PC-3 (cell line): ENCODE data around the gene COLGALT1. TPM values are rescaled to one million over a fixed set of nuclear protein-coding genes. Genes with fewer than 3 reads are reported as not detected.

Source experiments
- ATAC-seq: fragments of 200-7000 bp; cut with Tn5 transposase; 2 replicates; pipeline ENCODE4 v1.9.1; 2020; ENCODE audit warnings: mild to moderate bottlenecking, moderate library complexity
- BruUV-seq: library from RNA; stranded (reverse); fragments of 400-500 nt; replicated peaks from 2 replicates; lab custom pipeline; 2021; lab: Mats Ljungman, UMichigan
- CTCF ChIA-PET: fragments of 300-600 bp; sonication (Branson Sonifier 250); formaldehyde crosslinking; loops from one replicate; lab custom pipeline; 2022; ENCODE audit warnings: antibody characterized with exemption; lab: Charles Lee
- POLR2A ChIA-PET: fragments of 300-600 bp; sonication (Branson Sonifier 250); formaldehyde crosslinking; loops from one replicate; lab custom pipeline; 2022; ENCODE audit warnings: antibody characterized with exemption; ENCODE audit not compliant: unreplicated experiment; lab: Charles Lee
- DNase-seq: peaks from one replicate; pipeline ENCODE4 v3.0.0-alpha.2; 2015
- H2AFZ ChIP-seq: fragments of 300-600 bp; sonication (generic); 2 replicates; pipeline ENCODE4 v1.6.0; 2016; ENCODE audit warnings: antibody characterized with exemption, low read length
- H3F3A ChIP-seq: fragments of 300-600 bp; sonication (generic); one replicate; pipeline ENCODE4 v1.6.0; 2017; ENCODE audit warnings: antibody characterized with exemption, low read length, control low read depth, mild to moderate bottlenecking; ENCODE audit not compliant: unreplicated experiment
- H3K27ac ChIP-seq: fragments of 300-600 bp; sonication (generic); 2 replicates; pipeline ENCODE4 v1.5.1; 2016; ENCODE audit warnings: mild to moderate bottlenecking, low read length
- H3K27me3 ChIP-seq: fragments of 300-600 bp; sonication (generic); 2 replicates; pipeline ENCODE4 v1.6.1; 2016; ENCODE audit warnings: low read length, mixed read lengths
- H3K36me3 ChIP-seq: fragments of 300-600 bp; sonication (generic); 2 replicates; pipeline ENCODE4 v1.6.1; 2016; ENCODE audit warnings: low read depth, mixed run types, low read length, mixed read lengths
- H3K4me1 ChIP-seq: fragments of 300-600 bp; sonication (generic); 2 replicates; pipeline ENCODE4 v1.5.1; 2016; ENCODE audit warnings: low read length; ENCODE audit not compliant: insufficient read depth
- H3K4me2 ChIP-seq: fragments of 300-600 bp; sonication (generic); 2 replicates; pipeline ENCODE4 v1.6.0; 2016; ENCODE audit warnings: low read length
- H3K4me3 ChIP-seq: fragments of 300-600 bp; sonication (generic); 2 replicates; pipeline ENCODE4 v1.5.1; 2016; ENCODE audit warnings: mild to moderate bottlenecking, low read length, mixed read lengths
- H3K79me2 ChIP-seq: fragments of 300-600 bp; sonication (generic); 2 replicates; pipeline ENCODE4 v1.6.1; 2017; ENCODE audit warnings: low read length, mixed read lengths
- H3K9ac ChIP-seq: fragments of 300-600 bp; sonication (generic); 2 replicates; pipeline ENCODE4 v1.6.0; 2016; ENCODE audit warnings: mild to moderate bottlenecking, low read length
- H3K9me2 ChIP-seq: fragments of 300-600 bp; sonication (generic); replicated peaks from 2 replicates; pipeline ENCODE4 v1.6.1; 2016; ENCODE audit warnings: mixed run types, low read length, mixed read lengths
- H3K9me3 ChIP-seq: fragments of 300-600 bp; sonication (generic); 2 replicates; pipeline ENCODE4 v1.6.1; 2016; ENCODE audit warnings: low read length, mixed read lengths
- H4K20me1 ChIP-seq: fragments of 300-600 bp; sonication (generic); 2 replicates; pipeline ENCODE4 v1.6.1; 2016; ENCODE audit warnings: low read length, mixed read lengths
- EZH2 ChIP-seq: fragments of 300-600 bp; sonication (generic); IDR thresholded peaks from one replicate; pipeline ENCODE4 v1.6.1; 2017; ENCODE audit warnings: antibody characterized with exemption, mild to moderate bottlenecking, low read length; ENCODE audit not compliant: unreplicated experiment
- EZH2phosphoT487 ChIP-seq: fragments of 300-600 bp; sonication (generic); IDR thresholded peaks from 2 replicates; pipeline ENCODE4 v1.6.1; 2018; ENCODE audit warnings: mild to moderate bottlenecking, antibody characterized with exemption, low read length, borderline replicate concordance
- intact Hi-C: fragments of 100-400 bp; cut with micrococcal nuclease; formaldehyde crosslinking; loops from 2 replicates; pipeline ENCODE4 v1.9.0; 2023
- total RNA-seq: library from RNA; depleted of rRNA; stranded (reverse); fragments of >200 nt; gene quantifications from 2 replicates; pipeline ENCODE4 v1.2.3, GENCODE V29; 2014
- TF ChIP-seq, protein P1 (sequence below): fragments of 300-600 bp; sonication (generic); conservative IDR thresholded peaks from 2 replicates; pipeline ENCODE4 v1.5.1; 2017; ENCODE audit warnings: antibody characterized with exemption, low read depth, mild to moderate bottlenecking, low read length

COLGALT1 gene
- total RNA-seq, 1 experiment from 2014 or later, result 80.7 TPM

DNA sequence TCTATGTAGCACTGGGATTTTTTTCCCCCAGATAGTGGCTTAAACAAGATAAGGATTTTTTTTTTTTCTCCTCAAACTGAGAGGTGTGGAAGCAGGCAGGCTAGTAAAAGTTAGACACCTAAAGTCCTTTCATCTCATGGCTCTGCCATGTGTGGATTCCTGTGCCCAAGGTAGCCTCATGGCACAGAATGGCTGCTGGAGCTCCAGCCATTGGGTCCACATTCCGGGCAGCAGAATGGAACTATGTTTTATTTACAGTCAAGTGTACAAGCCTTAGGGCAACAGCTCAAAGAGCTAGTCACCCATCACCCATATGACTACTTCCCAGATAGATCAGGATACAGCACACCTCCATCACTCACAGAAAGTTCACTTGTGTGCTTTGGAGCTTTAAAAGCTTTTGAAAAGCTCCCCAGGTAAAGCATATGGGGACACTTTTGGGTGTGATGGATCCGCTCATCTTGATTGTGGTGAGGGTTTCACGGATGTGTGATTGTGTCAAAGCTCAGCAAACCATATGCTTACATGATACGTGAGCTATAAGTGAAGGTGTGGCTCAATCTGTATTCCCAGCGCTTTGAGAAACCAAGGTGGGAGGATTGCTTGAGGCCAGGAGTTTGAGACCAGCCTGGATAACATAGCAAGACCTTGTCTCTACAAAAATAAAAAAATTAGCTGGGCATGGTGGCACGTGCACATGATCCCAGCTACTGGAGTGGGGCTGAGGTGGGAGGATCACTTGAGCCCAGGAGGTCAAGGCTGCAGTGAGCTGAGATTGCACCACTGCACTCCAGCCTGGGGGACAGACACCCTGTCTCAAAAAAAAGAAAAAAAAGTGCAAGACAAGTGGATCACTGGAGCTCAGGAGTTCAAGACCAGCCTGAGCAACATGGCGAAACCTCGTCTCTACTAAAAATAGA is 25.9 kb upstream of the COLGALT1 start:
- no TSS peak for BruUV-seq

GRCh38 chr19:17530586-17530985 is 24.9 kb upstream of the COLGALT1 start:
- CTCF ChIA-PET, result no interaction called here
- Histone ChIP-seq H3K27ac (no peak overlapping the region), H3K27me3 (no peaks in the 10 kb centered on the region), H4K20me1 (no peaks in the 10 kb centered on the region), H3K9ac (no peak overlapping the region), H3K4me1 (no peaks in the 10 kb centered on the region), H3K9me3 (no peaks in the 10 kb centered on the region), H3K4me2 (no peak overlapping the region), H3K36me3 (no peaks in the 10 kb centered on the region), H3F3A (no peaks in the 10 kb centered on the region), H3K4me3 (no peak overlapping the region), H2AFZ (no peak overlapping the region), H3K79me2 (no peaks in the 10 kb centered on the region), H3K9me2 (no peaks in the 10 kb centered on the region)
- DNase-seq (no peak), ATAC-seq (no peak)
- intact Hi-C loops, result no loop called here
- BruUV-seq, result no TSS peak
- POLR2A ChIA-PET, result no interaction called here
- no peak for TF ChIP-seq EZH2phosphoT487
- TF ChIP-seq EZH2, result no peak
- TF ChIP-seq, protein P1, sequence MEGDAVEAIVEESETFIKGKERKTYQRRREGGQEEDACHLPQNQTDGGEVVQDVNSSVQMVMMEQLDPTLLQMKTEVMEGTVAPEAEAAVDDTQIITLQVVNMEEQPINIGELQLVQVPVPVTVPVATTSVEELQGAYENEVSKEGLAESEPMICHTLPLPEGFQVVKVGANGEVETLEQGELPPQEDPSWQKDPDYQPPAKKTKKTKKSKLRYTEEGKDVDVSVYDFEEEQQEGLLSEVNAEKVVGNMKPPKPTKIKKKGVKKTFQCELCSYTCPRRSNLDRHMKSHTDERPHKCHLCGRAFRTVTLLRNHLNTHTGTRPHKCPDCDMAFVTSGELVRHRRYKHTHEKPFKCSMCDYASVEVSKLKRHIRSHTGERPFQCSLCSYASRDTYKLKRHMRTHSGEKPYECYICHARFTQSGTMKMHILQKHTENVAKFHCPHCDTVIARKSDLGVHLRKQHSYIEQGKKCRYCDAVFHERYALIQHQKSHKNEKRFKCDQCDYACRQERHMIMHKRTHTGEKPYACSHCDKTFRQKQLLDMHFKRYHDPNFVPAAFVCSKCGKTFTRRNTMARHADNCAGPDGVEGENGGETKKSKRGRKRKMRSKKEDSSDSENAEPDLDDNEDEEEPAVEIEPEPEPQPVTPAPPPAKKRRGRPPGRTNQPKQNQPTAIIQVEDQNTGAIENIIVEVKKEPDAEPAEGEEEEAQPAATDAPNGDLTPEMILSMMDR, result no peak

More for the DNA sequence above, 25.9 kb upstream of the COLGALT1 start:
- no peaks in the 10 kb centered on the region for H4K20me1 ChIP-seq
- no peaks in the 10 kb centered on the region for H3F3A ChIP-seq
- H2AFZ ChIP-seq, result no peak overlapping the region
- no peak overlapping the region for H3K4me2 ChIP-seq
- no peaks in the 10 kb centered on the region for H3K79me2 ChIP-seq
- H3K36me3 ChIP-seq, result no peaks in the 10 kb centered on the region
- TF ChIP-seq EZH2 (no peak), EZH2phosphoT487 (no peak)
- TF ChIP-seq, protein P1, result no peak
- no peaks in the 10 kb centered on the region for H3K9me2 ChIP-seq
- no peaks in the 10 kb centered on the region for H3K27me3 ChIP-seq
- POLR2A ChIA-PET, result no interaction called here
- no peaks in the 10 kb centered on the region for H3K4me1 ChIP-seq
- H3K27ac ChIP-seq, result no peak overlapping the region
- no peak overlapping the region for H3K4me3 ChIP-seq
- no peak overlapping the region for H3K9ac ChIP-seq
- no peak for DNase-seq
- CTCF ChIA-PET, result interaction anchor here (0.5 kb wide), 1 partner anchor 58 kb away, joined by 7 read pairs; no protein-coding TSS in a partner anchor
- no peaks in the 10 kb centered on the region for H3K9me3 ChIP-seq
- ATAC-seq, result no peak
- intact Hi-C loops, result no loop called here

DNA sequence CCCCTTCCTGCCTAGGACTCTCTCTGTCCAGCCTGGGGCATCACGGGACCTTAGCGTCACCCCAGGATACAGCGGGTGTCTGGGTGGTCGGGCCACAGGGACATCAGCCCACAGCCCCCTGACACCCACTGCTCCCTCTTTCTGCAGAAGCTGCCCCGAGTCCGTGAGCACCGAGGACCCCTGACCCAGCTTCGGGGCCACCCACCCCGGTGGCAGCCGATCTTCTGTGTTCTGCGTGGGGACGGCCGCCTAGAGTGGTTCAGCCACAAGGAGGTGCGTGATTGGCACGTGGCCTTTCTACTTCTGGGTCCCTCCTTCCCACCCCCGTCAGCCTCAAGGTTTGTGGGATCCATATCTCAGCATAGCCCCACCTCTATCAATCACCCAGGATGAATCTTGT is 23.3 kb upstream of the COLGALT1 start:
- ATAC-seq (no peak), DNase-seq (no peak)
- Histone ChIP-seq H3K9ac (no peak overlapping the region), H3F3A (no peaks in the 10 kb centered on the region), H3K79me2 (no peaks in the 10 kb centered on the region), H3K9me3 (no peaks in the 10 kb centered on the region), H3K4me2 (no peak overlapping the region), H3K36me3 (no peaks in the 10 kb centered on the region), H3K27me3 (no peaks in the 10 kb centered on the region), H2AFZ (no peak overlapping the region), H4K20me1 (no peaks in the 10 kb centered on the region), H3K4me3 (no peak overlapping the region), H3K9me2 (no peaks in the 10 kb centered on the region), H3K4me1 (no peaks in the 10 kb centered on the region), H3K27ac (no peak overlapping the region)
- intact Hi-C loops, result no loop called here
- ChIA-PET CTCF (no interaction called here), POLR2A (no interaction called here)
- TF ChIP-seq EZH2phosphoT487 (no peak), EZH2 (no peak)
- TF ChIP-seq, protein P1, result no peak
- BruUV-seq, result no TSS peak
